H1 (cell line): Measurements from ENCODE around the gene AGTR1. TPM values are rescaled to one million over a fixed set of nuclear protein-coding genes. Genes with fewer than 3 reads are reported as not detected.

Experiments
- BCL11A ChIP-seq, 2 experiments: IDR thresholded peaks; one replicate each; pipeline ENCODE4 v1.6.1; 2011; ENCODE audit warnings: low read depth in 2 of 2, low read length in 2 of 2, mild to moderate bottlenecking in 2 of 2
- EZH2 ChIP-seq: fragments of 200-600 bp; sonication (generic); IDR thresholded peaks from 2 replicates; pipeline ENCODE4 v1.7.1; 2012; ENCODE audit warnings: low read depth, mild to moderate bottlenecking, moderate library complexity, low read length, inconsistent platforms; ENCODE audit not compliant: severe bottlenecking
- HDAC2 ChIP-seq, 2 experiments: fragments of 300-600 bp in 1 of 2; sonication (generic) in 1 of 2; IDR thresholded peaks; 2 replicates each; pipeline ENCODE4 v1.6.1; 2011 to 2012; ENCODE audit warnings: low read depth in 2 of 2, low read length in 2 of 2, mild to moderate bottlenecking in 2 of 2, moderate library complexity in 2 of 2, borderline replicate concordance in 1 of 2, inconsistent platforms in 1 of 2
- RBBP5 ChIP-seq: IDR thresholded peaks from 2 replicates; pipeline ENCODE4 v1.7.1; 2012; ENCODE audit warnings: low read depth, mild to moderate bottlenecking, inconsistent platforms, low read length, moderate library complexity, borderline replicate concordance
- YY1 ChIP-seq: IDR thresholded peaks from 2 replicates; pipeline ENCODE4 v1.6.1; 2011; ENCODE audit warnings: low read depth, mild to moderate bottlenecking, low read length
- polyA plus RNA-seq, 7 experiments: library from polyadenylated mRNA; depleted of rRNA in 3 of 7; stranded (reverse) in 5 of 7; unstranded in 2 of 7; fragments of >200 nt in 5 of 7; fragments of 200-250 nt in 2 of 7; gene quantifications; 1 replicate in 5 of 7; 2 replicates in 1 of 7; 4 replicates in 1 of 7; pipeline versions ENCODE4 v1.2.1 to v1.2.3, GENCODE V29; 2011 to 2013; ENCODE audit warnings: missing spikeins in 2 of 7, mixed read lengths in 2 of 7
- total RNA-seq: library from RNA; stranded (reverse); fragmentation: NEBNext Ultra II Directional; extraction: Animal tissue kit (Norgen Biotek cat#: 25700); gene quantifications from 2 replicates; pipeline ENCODE4 v1.2.1, GENCODE V29; 2021

AGTR1 gene
- total and polyA plus RNA-seq, 2 of the 8 experiments (the other 6 are each of a cell fraction or from before 2014, with no cell fraction given): 0.03 TPM; not detected in 1

- no peak for TF ChIP-seq HDAC2 (IDR thresholded peaks at IDR 0.05; ENCODE audit: borderline replicate concordance in 1 of 2, low read depth in 2 of 2, low read length in 2 of 2)
- TF ChIP-seq BCL11A (IDR thresholded peaks at IDR 0.05; ENCODE audit: low read depth in 2 of 2, low read length in 2 of 2): no peak
- TF ChIP-seq YY1: no peak
- no peak for TF ChIP-seq EZH2
- TF ChIP-seq RBBP5: no peak
These were observed 21.5 kb downstream of the AGTR1 start (continued) for GRCh38 chr3:148718982-148719862.
